Nephron progenitor cell (in vitro differentiated cells): Measurements from ENCODE around the gene PROM2.
A peak's percentile ranks its signal among the peaks of the same experiment; 100 is the strongest.

Source experiments
- DNase-seq: peaks from one replicate; pipeline ENCODE4 v3.0.0; 2021
- H3K27ac Mint-ChIP-seq: 2 replicates; pipeline ENCODE4 v1.8.0; 2021; ENCODE audit warnings: mild to moderate bottlenecking, moderate library complexity, mixed read lengths
- H3K27me3 Mint-ChIP-seq: 2 replicates; pipeline ENCODE4 v1.8.0; 2021; ENCODE audit warnings: mild to moderate bottlenecking, low read depth, mixed read lengths; ENCODE audit not compliant: poor library complexity
- H3K36me3 Mint-ChIP-seq: 2 replicates; pipeline ENCODE4 v1.8.0; 2021; ENCODE audit warnings: low read depth, mixed read lengths
- H3K4me1 Mint-ChIP-seq: 2 replicates; pipeline ENCODE4 v1.8.0; 2021; ENCODE audit warnings: mixed read lengths
- H3K4me3 Mint-ChIP-seq: 2 replicates; pipeline ENCODE4 v1.8.0; 2021; ENCODE audit warnings: mild to moderate bottlenecking, moderate library complexity, mixed read lengths
- H3K9me3 Mint-ChIP-seq: 2 replicates; pipeline ENCODE4 v1.8.0; 2021; ENCODE audit warnings: mild to moderate bottlenecking, moderate library complexity, mixed read lengths
- TF ChIP-seq, protein P1 (sequence below): fragments of 200-600 bp; sonication (generic); IDR thresholded peaks from 2 replicates; pipeline ENCODE4 v1.5.0; 2021; ENCODE audit warnings: antibody characterized with exemption

The PROM2 gene

DNA sequence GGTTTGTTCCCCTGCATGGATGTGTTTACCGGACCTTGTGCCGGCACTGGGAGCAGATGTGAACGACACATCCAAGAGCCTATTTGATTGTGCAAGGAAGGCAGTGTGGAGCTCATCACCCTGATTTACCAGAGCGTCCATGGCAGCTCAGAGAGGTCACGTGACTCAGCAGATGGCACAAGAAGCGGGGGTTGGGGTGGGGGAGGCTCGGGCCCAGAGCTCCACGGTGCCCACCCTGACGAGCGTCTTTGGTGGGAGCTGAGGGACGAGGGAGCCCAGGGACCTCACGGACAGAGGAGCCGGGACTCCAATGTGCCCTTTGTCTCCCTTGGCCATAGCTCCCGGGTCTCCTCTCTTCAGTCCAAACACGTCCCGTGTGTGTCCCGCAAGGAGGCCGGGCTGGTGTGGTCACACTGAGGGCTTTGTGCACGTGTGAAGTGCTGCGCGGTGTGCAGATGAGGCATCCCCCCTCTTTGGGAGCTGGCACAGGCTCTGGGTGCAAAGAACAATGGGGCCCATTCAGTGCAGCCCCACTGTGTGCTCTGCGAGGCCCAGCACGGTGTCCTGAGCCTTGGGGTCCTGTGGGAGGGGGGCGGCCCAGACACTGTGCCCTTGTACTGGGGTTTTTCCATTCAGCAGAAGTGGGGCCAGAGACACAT lies 38.4 kb downstream of the PROM2 start:
- TF ChIP-seq, protein P1, sequence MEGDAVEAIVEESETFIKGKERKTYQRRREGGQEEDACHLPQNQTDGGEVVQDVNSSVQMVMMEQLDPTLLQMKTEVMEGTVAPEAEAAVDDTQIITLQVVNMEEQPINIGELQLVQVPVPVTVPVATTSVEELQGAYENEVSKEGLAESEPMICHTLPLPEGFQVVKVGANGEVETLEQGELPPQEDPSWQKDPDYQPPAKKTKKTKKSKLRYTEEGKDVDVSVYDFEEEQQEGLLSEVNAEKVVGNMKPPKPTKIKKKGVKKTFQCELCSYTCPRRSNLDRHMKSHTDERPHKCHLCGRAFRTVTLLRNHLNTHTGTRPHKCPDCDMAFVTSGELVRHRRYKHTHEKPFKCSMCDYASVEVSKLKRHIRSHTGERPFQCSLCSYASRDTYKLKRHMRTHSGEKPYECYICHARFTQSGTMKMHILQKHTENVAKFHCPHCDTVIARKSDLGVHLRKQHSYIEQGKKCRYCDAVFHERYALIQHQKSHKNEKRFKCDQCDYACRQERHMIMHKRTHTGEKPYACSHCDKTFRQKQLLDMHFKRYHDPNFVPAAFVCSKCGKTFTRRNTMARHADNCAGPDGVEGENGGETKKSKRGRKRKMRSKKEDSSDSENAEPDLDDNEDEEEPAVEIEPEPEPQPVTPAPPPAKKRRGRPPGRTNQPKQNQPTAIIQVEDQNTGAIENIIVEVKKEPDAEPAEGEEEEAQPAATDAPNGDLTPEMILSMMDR = no peak
- Mint-ChIP-seq H3K27me3 (peaks cover 6% of the 10 kb centered on the region), H3K27ac (no peak overlapping the region), H3K4me1 (peaks cover 55% of the 10 kb centered on the region), H3K4me3 (no peak overlapping the region), H3K9me3 (peaks cover 3% of the 10 kb centered on the region), H3K36me3 (no peaks in the 10 kb centered on the region)
- DNase-seq = no peak

DNA sequence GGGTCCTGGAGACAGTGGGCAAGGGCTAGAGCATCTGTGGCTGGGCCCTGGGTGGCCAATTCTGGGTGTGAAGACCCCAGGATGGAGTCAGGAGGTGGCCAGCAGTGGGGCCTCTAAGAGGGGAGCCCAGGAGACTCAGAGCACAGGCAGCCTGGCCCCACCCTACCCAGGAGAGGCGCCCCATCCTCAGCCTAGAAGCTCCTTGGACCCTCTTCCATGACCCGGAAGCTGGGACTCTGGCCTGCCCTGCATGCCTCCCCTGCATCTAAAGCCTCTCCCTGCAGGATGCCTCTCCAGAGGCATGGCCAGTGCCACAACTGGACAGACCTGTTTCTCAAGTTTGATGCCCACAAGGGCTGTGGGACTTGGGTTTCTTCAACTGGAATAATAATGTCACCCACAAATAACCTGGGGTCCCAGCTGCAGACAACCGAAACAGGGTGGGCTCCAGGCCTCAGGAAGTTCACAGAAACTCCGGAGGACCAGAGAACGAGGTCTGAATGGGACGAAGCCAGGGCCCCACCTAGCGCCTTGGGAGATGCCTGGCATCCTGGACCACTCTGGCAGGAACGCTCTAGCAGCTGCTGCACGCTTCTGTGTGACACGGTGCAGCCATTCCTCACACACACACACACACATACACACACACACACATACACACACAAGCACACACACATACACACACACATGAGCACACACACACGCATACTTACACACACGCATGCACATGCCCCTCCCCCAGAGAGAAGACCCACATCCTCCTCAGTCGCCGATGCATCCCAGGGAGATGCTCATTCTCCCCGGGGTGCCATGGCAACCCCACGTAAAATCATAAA lies 39.3 kb downstream of the PROM2 start:
- no peaks in the 10 kb centered on the region for H3K36me3 Mint-ChIP-seq
- H3K27me3 Mint-ChIP-seq = peaks cover 2% of the 10 kb centered on the region
- TF ChIP-seq, protein P1 = no peak
- no peak overlapping the region for H3K4me3 Mint-ChIP-seq
- peaks cover 52% of the 10 kb centered on the region for H3K4me1 Mint-ChIP-seq
- no peak overlapping the region for H3K27ac Mint-ChIP-seq
- H3K9me3 Mint-ChIP-seq = peaks cover 3% of the 10 kb centered on the region
- no peak for DNase-seq

DNA sequence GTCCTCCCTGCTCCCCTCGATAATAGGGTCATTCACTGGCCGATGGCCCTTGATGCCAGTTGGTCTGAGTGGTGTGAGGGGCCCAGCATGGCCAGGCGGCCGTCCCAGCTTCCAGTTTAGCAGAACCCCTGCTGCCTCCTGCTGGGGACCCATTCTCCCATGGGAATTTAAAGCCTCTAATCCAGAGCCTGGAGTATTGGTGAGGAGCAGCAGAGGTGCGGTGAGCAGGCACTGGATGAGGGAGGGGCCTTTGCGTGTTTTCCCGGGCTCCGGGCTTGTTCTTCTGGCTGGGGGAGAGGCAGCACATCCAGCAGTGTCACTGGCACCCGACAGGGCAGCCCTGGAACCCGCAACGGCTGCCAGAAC lies 40.3 kb downstream of the PROM2 start:
- TF ChIP-seq, protein P1 = no peak
- H3K9me3 Mint-ChIP-seq = peaks cover 3% of the 10 kb centered on the region
- no peaks in the 10 kb centered on the region for H3K36me3 Mint-ChIP-seq
- H3K4me1 Mint-ChIP-seq = peaks cover 50% of the 10 kb centered on the region
- DNase-seq = no peak
- no peak overlapping the region for H3K27ac Mint-ChIP-seq
- no peak overlapping the region for H3K4me3 Mint-ChIP-seq
- peaks cover 2% of the 10 kb centered on the region for H3K27me3 Mint-ChIP-seq

DNA sequence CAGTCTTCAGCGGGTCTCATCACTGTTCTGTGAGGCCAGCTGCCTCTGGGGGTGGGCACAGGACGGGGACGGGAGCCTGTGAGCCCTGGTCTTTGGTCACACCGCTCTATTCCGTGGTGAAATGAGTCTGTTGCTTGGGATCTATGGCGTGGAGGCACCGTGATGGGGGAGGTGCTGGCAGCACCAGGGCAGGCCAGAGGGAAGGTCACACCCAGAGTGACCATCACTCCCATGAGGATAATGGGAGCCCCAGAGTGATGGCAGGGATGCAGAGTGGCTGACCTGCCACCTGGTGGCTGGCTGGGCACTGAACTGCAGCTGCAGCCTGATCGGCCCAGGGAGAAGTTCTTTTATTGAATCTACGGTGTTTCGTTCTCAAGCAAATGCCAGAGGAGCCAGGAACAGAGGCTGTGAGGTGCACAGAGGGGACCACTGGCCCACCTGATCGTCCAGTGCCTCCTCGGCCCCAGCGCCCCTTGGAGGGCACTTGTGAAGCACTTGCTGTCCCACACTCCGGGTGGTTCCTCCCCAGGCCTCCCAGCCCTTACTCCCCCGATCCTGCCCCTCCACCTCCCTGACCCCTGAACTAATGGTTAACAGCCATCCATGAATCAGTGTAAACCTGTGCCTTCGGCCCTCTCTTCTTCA lies 40.8 kb downstream of the PROM2 start:
- peak; percentile 47 for DNase-seq
- H3K27me3 Mint-ChIP-seq = peaks cover 2% of the 10 kb centered on the region
- peaks cover 45% of the 10 kb centered on the region for H3K4me1 Mint-ChIP-seq
- peaks cover 3% of the 10 kb centered on the region for H3K9me3 Mint-ChIP-seq
- no peaks in the 10 kb centered on the region for H3K36me3 Mint-ChIP-seq
- no peak overlapping the region for H3K27ac Mint-ChIP-seq
- H3K4me3 Mint-ChIP-seq = no peak overlapping the region
- TF ChIP-seq, protein P1 = peak; percentile 51

DNA sequence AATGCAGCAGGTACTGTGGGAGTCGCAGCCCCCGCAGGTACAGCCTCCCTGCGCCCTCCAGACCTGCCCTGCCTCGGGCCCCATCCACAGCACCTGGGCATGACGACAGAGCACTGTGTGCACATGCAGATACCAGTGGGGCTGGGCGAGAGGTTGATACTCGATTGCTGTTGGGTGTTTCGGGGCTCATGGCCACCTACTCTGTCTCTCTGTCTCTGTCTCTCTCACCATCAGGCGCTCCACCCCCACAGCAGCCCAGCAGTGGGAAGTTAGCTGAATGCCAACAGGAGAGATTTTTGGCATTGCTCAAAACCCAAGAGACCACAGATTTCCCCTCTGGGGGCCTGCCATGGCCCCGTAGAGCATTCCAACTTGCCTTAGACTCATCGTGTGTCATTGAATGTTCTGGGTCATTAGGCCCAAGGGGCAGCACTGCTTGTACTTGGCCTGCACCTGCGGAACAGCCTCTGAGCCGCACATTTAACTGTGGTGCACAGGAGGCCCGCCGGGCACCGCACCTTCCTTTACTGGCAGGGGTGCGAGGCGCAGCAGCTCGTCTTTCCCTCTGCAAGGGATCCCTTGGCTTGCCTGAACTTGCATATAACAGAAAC lies 41.7 kb downstream of the PROM2 start:
- H3K9me3 Mint-ChIP-seq = peaks cover 3% of the 10 kb centered on the region
- H3K27me3 Mint-ChIP-seq = peaks cover 2% of the 10 kb centered on the region
- no peak overlapping the region for H3K27ac Mint-ChIP-seq
- TF ChIP-seq, protein P1 = no peak
- no peaks in the 10 kb centered on the region for H3K36me3 Mint-ChIP-seq
- no peak for DNase-seq
- H3K4me1 Mint-ChIP-seq = peaks cover 40% of the 10 kb centered on the region
- peak overlapping the region; percentile 23 for H3K4me3 Mint-ChIP-seq
